ENCODE data around the gene SIPA1L2. TPM values are rescaled to one million over a fixed set of nuclear protein-coding genes. Genes with fewer than 3 reads are reported as not detected.

Gene SIPA1L2
- total RNA-seq, 4 donors from 2014 or later: 38.0 to 72.4 (median 44.6) TPM

DNA sequence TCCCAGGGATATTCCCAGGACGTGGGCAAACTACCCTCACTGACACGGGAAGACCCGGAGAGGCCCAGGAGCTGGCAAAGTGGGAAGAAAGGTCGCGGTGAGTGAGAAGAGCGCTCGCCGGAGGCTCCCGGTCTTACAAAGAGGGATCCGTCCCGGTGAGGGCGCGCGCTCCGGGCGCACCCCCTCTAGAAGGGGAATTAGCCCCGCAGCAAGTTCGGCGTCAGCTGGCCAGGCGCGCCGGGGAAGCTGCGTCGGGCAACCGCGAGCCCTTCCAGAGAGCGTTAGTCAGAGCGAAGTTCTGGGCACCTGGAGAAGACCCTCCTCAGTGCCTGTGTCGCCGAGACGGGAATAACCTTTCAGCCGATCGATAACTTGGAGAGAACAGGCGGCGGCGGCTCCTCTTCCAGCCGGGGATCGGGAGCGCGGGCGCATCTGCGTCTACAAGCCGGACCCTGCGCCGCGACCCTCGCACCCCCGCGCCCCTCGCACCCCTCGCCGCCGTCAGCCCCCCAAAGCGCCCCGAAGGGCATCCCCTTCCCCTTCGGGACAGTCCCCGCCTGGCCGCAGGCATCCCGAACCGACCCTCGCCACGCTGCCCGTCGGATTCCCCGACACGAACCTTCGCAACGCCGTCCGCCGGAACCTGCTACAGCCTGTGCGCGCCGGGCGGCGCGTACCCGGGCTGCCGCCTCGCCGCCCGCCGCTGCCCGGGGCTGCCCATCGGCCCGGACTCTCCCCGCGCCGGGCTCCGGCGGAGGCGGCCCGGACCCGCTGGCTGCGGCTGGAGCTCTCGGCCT, 485 bp downstream of the SIPA1L2 start:
- Histone ChIP-seq H3K9me3 (no peaks in the 10 kb centered on the region), H3K27me3 (no peaks in the 10 kb centered on the region), H3K4me3 (peak overlapping the region; percentile 52 to 94 (median 74)), H3K36me3 (no peaks in the 10 kb centered on the region), H3K27ac (peak overlapping the region; percentile 38 to 92 (median 80)), H3K4me1 (peaks cover 0 to 28% (median 0%) of the 10 kb centered on the region in 4 donors)
- DNase-seq: peak in 2 of 3 donors; percentile 62 to 71
- TF ChIP-seq POLR2A (IDR thresholded peaks at IDR 0.05): no peak
- TF ChIP-seq, protein P1, sequence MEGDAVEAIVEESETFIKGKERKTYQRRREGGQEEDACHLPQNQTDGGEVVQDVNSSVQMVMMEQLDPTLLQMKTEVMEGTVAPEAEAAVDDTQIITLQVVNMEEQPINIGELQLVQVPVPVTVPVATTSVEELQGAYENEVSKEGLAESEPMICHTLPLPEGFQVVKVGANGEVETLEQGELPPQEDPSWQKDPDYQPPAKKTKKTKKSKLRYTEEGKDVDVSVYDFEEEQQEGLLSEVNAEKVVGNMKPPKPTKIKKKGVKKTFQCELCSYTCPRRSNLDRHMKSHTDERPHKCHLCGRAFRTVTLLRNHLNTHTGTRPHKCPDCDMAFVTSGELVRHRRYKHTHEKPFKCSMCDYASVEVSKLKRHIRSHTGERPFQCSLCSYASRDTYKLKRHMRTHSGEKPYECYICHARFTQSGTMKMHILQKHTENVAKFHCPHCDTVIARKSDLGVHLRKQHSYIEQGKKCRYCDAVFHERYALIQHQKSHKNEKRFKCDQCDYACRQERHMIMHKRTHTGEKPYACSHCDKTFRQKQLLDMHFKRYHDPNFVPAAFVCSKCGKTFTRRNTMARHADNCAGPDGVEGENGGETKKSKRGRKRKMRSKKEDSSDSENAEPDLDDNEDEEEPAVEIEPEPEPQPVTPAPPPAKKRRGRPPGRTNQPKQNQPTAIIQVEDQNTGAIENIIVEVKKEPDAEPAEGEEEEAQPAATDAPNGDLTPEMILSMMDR (IDR thresholded peaks at IDR 0.05): peak in 1 of 6 experiments; percentile 18

DNA sequence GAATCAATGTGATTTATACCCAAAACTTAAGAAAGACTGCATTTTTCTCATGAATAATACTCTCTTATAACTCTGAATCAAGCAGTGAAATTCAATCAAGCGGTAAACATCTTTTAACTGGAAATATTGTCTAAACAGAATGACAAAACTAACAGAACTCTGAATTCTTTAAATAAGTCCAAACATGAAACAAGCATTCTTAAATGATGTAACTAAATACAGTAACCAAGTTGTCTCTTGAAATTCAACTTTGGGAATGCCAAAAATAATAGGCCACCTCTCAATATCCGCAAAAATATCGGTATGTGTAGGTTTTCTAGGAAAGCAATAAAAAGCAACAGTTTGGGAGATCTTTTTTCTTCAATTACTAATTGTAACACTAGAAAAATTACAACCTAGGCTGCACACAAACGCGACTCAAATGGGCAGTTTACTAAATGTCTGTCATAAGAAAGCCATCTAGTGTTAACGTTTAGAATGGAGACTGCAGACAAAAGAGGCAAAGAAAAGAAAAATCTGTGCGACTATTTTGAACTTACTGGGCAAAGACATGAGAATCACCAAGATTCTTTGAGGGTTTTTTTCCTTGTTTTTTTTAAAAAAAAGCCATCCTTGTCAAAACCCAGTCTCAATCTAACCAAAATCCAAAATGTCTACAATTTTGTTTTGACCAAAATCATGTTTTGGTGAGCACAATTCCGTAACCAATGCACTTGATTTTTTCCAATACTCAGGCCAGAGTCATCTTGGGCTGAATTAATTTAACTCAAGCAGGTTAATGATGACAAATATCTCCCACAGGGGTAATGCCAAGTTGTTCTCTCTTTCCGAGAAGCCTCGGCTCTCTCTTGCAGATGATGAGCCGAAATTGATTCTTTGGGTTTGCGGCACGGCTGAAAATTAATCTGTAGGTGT, 1.3 kb downstream of the SIPA1L2 start:
- H3K4me3 ChIP-seq: peak overlapping the region; percentile 52 to 94 (median 74)
- no peak for TF ChIP-seq POLR2A (IDR thresholded peaks at IDR 0.05)
- TF ChIP-seq, protein P1 (IDR thresholded peaks at IDR 0.05): peak in 4 of 6 experiments; percentile 11 to 56 (median 46)
- no peaks in the 10 kb centered on the region for H3K27me3 ChIP-seq
- peak overlapping the region in 3 of 4 donors; percentile 77 to 92 (median 83) for H3K27ac ChIP-seq
- no peak for DNase-seq
- H3K9me3 ChIP-seq: no peaks in the 10 kb centered on the region
- peaks cover 0 to 36% (median 0%) of the 10 kb centered on the region in 4 donors for H3K4me1 ChIP-seq
- no peaks in the 10 kb centered on the region for H3K36me3 ChIP-seq

DNA sequence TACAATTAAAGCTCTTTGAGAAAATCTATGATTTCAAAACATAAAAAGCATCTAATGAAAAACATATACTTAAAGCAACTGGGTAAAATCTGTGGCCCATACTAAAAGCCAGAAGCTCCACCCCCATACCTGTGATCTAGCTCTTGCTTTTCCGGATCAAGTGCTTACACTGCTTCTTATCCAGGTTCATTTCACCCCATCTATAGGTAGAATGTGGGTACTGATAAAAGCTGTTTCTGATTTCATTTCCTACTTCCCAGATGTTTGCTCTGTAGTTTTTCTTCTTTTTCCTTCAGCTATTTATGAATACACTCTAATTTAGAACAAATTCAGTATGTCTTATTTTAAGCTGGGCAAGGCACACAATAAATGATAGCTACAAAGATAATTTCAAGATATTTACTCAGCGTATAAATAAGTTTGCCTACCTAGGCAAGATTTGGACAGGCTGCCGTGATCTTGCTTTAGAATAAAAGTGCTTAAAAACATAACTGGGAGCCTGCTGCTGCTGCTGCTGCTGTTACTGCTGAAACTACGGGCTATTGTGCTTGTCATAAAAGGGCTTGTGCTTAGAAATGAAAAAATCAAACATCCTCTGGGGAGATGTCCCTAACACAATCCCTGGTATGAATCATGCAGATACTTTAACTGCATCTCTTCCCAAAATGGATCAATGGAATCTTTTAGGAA, 2.1 kb downstream of the SIPA1L2 start:
- Histone ChIP-seq H3K9me3 (no peaks in the 10 kb centered on the region), H3K4me1 (peaks cover 0 to 39% (median 0%) of the 10 kb centered on the region in 4 donors), H3K4me3 (peak overlapping the region in 2 of 4 donors; percentile 84 to 94), H3K27me3 (no peaks in the 10 kb centered on the region), H3K27ac (peak overlapping the region in 2 of 4 donors; percentile 51 to 83), H3K36me3 (no peaks in the 10 kb centered on the region)
- peak in 1 of 3 donors; percentile 57 for DNase-seq
- no peak for TF ChIP-seq POLR2A (IDR thresholded peaks at IDR 0.05)
- TF ChIP-seq, protein P1 (IDR thresholded peaks at IDR 0.05): peak in 5 of 6 experiments; percentile 45 to 88 (median 80)

DNA sequence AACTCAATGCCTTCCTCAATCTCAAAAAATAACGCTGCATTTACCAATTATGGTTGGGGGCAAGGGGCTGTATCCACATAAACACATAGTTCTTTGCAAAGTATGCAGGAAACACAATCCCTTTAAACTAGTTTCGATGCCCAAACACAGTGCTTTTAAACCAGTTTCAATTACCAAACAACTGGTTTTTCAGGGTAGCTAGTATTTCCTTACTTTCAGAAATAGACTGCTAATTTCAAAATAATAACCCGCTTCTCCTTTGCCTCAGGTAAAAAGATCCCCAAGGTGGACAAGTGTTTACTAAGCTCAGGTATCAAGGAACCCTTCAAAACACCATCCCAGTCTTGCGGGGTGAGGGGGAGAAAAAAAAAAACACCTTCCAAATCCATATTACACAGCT, 2.8 kb downstream of the SIPA1L2 start:
- Histone ChIP-seq H3K27me3 (no peaks in the 10 kb centered on the region), H3K4me3 (peak overlapping the region in 1 of 4 donors; percentile 84), H3K9me3 (no peaks in the 10 kb centered on the region), H3K4me1 (peaks cover 0 to 40% (median 0%) of the 10 kb centered on the region in 4 donors), H3K27ac (no peak overlapping the region), H3K36me3 (no peaks in the 10 kb centered on the region)
- DNase-seq: no peak
- TF ChIP-seq POLR2A (IDR thresholded peaks at IDR 0.05): no peak

DNA sequence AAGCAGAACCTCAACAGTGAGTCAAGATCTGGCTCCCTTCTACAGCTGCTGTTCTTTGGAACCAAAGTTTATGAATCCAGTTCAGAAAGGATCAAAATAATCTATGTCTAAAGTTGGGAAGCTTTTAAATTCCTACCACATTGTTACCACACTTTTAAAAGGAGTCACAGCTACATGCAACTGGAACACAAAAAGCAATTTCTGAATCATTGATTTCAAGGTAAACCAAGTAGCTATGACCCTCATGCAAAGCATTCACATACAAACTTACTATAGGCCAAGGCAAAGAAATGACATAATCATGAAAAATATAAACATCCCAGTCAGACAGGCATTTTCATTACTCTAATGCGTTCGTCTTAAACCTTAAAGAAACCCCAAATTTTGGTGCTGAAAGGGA, 3.5 kb downstream of the SIPA1L2 start:
- no peak for TF ChIP-seq POLR2A (IDR thresholded peaks at IDR 0.05)
- TF ChIP-seq, protein P1 (IDR thresholded peaks at IDR 0.05): no peak
- no peaks in the 10 kb centered on the region for H3K9me3 ChIP-seq
- DNase-seq: no peak
- H3K27me3 ChIP-seq: no peaks in the 10 kb centered on the region
- peaks cover 0 to 47% (median 2%) of the 10 kb centered on the region in 4 donors for H3K4me1 ChIP-seq
- H3K27ac ChIP-seq: no peak overlapping the region
- H3K36me3 ChIP-seq: no peaks in the 10 kb centered on the region
- H3K4me3 ChIP-seq: no peak overlapping the region

All from Peyer's patch (tissue), 4 donors.